Lower lobe of right lung (tissue), 2 donors: ENCODE measurements around the gene CNTD1. TPM values are rescaled to one million over a fixed set of nuclear protein-coding genes. Genes with fewer than 3 reads are reported as not detected.

ENCODE experiments used
- ATAC-seq, 2 donors: fragments of 200-7000 bp; cut with Tn5 transposase; one replicate each; pipeline ENCODE4 v1.9.1; 2020 to 2022; ENCODE audit warnings: mild to moderate bottlenecking in 2 of 2, moderate library complexity in 2 of 2
- DNase-seq: peaks from one replicate; pipeline ENCODE4 v3.0.0-alpha.2; 2020
- H3K27ac ChIP-seq: fragments of 200-600 bp; one replicate; pipeline ENCODE4 v1.8.0; 2022
- H3K27me3 ChIP-seq: fragments of 200-600 bp; one replicate; pipeline ENCODE4 v1.8.0; 2022; ENCODE audit warnings: low read depth
- H3K36me3 ChIP-seq: fragments of 200-600 bp; one replicate; pipeline ENCODE4 v1.8.0; 2022; ENCODE audit warnings: mild to moderate bottlenecking
- H3K4me1 ChIP-seq: fragments of 200-600 bp; one replicate; pipeline ENCODE4 v1.8.0; 2022
- H3K4me3 ChIP-seq: fragments of 200-600 bp; one replicate; pipeline ENCODE4 v1.8.0; 2022; ENCODE audit warnings: mild to moderate bottlenecking
- H3K9me3 ChIP-seq: fragments of 200-600 bp; one replicate; pipeline ENCODE4 v1.8.0; 2022
- intact Hi-C: fragments of 100-400 bp; cut with DNase I; formaldehyde crosslinking; loops from one replicate; pipeline ENCODE4 v1.11.0; 2022
- total RNA-seq: library from RNA; stranded (reverse); fragmentation: NEBNext Ultra II Directional; extraction: Animal tissue kit (Norgen Biotek cat#: 25700); gene quantifications from one replicate; pipeline ENCODE4 v1.2.1, GENCODE V29; 2021
- TF ChIP-seq, protein P1 (sequence below): fragments of 200-600 bp; IDR thresholded peaks from one replicate; pipeline ENCODE4 v1.8.0; 2022; ENCODE audit warnings: antibody characterized with exemption, mild to moderate bottlenecking
- donor health status: DM: no; HTN: yes; CAD: no; lungs with severe emphysema.

Gene CNTD1
- total RNA-seq, 1 donor from 2014 or later, result 1.6 TPM

DNA sequence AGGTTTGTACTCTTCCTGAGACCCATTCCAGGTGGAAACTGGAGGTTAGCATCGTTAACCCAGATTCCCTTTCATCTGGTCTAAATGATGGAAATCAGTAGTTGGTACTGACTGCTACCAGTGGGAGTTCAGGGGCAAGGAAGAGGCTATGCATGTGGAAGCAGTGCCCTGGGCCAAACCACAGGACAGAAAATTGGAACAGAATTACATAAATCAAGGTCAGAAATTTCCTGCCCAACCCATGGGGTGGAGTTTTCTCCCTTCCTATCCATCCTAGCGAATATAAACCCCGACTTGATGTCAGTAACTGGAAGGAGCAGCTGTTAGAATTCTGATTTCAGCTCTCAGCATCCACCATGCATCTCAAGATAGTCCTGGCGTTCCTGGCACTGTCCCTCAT, 45.6 kb downstream of the CNTD1 start, which contains the start of gene AOC2:
Gene AOC2 (plus strand): TSS at position 310 of the 400 bp plus-strand sequence. CDS start 47 bp downstream, at position 357.
- peaks cover 47% of the 10 kb centered on the region for H3K4me1 ChIP-seq
- H3K36me3 ChIP-seq, result peaks cover 62% of the 10 kb centered on the region
- peak in 1 of 2 donors; percentile 11 for ATAC-seq
- peak within 1 kb of the TSS; percentile 56 for H3K27ac ChIP-seq
- no peaks in the 10 kb centered on the region for H3K9me3 ChIP-seq
- DNase-seq, result no peak
- H3K4me3 ChIP-seq, result no peak within 1 kb of the TSS
- intact Hi-C loops, result loop anchor here (10.0 kb wide), 1 partner anchor 91 kb away; no protein-coding TSS in a partner anchor
- TF ChIP-seq, protein P1, sequence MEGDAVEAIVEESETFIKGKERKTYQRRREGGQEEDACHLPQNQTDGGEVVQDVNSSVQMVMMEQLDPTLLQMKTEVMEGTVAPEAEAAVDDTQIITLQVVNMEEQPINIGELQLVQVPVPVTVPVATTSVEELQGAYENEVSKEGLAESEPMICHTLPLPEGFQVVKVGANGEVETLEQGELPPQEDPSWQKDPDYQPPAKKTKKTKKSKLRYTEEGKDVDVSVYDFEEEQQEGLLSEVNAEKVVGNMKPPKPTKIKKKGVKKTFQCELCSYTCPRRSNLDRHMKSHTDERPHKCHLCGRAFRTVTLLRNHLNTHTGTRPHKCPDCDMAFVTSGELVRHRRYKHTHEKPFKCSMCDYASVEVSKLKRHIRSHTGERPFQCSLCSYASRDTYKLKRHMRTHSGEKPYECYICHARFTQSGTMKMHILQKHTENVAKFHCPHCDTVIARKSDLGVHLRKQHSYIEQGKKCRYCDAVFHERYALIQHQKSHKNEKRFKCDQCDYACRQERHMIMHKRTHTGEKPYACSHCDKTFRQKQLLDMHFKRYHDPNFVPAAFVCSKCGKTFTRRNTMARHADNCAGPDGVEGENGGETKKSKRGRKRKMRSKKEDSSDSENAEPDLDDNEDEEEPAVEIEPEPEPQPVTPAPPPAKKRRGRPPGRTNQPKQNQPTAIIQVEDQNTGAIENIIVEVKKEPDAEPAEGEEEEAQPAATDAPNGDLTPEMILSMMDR, result no peak
- no peaks in the 10 kb centered on the region for H3K27me3 ChIP-seq

DNA sequence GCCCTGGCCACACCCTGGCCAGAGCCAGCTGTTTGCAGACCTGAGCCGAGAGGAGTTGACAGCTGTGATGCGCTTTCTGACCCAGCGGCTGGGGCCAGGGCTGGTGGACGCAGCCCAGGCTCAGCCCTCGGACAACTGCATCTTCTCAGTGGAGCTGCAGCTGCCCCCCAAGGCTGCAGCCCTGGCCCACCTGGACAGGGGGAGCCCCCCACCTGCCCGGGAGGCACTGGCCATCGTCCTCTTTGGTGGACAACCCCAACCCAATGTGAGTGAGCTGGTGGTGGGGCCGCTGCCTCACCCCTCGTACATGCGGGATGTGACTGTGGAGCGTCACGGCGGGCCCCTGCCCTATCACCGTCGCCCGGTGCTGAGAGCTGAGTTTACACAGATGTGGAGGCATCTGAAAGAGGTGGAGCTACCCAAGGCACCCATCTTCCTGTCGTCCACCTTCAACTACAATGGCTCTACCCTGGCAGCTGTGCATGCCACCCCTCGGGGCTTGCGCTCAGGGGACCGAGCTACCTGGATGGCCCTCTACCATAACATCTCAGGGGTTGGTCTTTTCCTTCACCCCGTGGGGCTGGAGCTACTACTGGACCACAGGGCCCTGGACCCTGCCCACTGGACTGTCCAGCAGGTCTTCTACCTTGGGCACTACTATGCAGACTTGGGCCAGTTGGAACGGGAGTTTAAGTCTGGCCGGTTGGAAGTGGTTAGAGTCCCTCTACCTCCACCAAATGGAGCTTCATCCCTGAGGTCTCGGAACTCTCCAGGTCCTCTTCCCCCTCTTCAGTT, 46.3 kb downstream of the CNTD1 start:
- Histone ChIP-seq H3K27ac (peak overlapping the region; percentile 18), H3K27me3 (no peaks in the 10 kb centered on the region), H3K36me3 (peaks cover 55% of the 10 kb centered on the region), H3K4me3 (no peak overlapping the region), H3K9me3 (no peaks in the 10 kb centered on the region), H3K4me1 (peaks cover 54% of the 10 kb centered on the region)
- DNase-seq, result no peak
- TF ChIP-seq, protein P1, result no peak
- ATAC-seq, result no peak
- intact Hi-C loops, result loop anchor here (10.0 kb wide), 1 partner anchor 90 kb away; no protein-coding TSS in a partner anchor

DNA sequence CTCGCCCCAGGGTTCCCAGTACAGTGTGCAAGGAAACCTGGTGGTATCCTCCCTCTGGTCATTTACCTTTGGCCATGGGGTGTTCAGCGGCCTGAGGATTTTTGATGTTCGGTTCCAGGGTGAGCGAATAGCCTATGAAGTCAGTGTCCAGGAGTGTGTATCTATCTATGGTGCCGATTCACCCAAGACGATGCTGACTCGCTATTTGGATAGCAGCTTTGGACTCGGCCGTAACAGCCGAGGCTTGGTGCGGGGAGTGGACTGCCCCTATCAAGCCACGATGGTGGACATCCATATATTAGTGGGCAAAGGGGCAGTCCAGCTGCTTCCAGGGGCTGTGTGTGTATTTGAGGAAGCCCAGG, 46.9 kb downstream of the CNTD1 start:
- Histone ChIP-seq H3K4me1 (peaks cover 60% of the 10 kb centered on the region), H3K4me3 (no peak overlapping the region), H3K9me3 (no peaks in the 10 kb centered on the region), H3K27me3 (no peaks in the 10 kb centered on the region), H3K27ac (peak overlapping the region; percentile 56), H3K36me3 (peaks cover 50% of the 10 kb centered on the region)
- TF ChIP-seq, protein P1, result no peak
- ATAC-seq, result peak in 1 of 2 donors; percentile 2
- intact Hi-C loops, result loop anchor here (10.0 kb wide), 1 partner anchor 89 kb away; no protein-coding TSS in a partner anchor
- no peak for DNase-seq

DNA sequence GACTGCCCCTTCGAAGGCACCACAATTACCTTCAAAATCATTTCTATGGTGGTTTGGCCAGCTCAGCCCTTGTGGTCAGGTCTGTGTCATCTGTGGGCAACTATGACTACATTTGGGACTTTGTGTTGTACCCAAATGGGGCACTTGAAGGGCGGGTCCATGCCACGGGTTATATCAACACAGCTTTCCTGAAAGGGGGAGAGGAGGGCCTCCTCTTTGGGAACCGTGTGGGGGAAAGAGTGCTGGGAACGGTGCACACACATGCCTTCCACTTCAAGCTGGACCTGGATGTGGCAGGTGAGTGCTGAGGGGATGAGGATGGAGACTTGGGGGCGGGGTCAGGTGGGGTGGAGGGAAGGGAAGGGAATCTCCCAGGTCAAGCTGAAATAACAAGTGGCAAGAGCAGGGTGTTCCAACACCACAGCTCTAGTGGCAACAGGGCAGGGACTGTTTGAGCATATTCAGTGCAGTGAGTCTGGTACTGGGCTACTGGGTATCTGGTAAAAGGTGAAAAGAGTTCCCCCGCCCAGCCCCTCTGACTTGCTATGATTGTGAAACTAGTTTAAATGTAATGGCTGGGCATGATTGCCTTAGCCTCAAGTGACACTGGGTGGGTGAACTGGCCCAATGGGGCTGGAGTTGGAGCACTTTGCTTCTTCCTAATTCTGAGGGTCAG, 47.4 kb downstream of the CNTD1 start:
- H3K27me3 ChIP-seq, result no peaks in the 10 kb centered on the region
- TF ChIP-seq, protein P1, result no peak
- H3K27ac ChIP-seq, result peak overlapping the region; percentile 56
- peaks cover 61% of the 10 kb centered on the region for H3K4me1 ChIP-seq
- ATAC-seq (peak; percentile 54 to 63), DNase-seq (no peak)
- H3K36me3 ChIP-seq, result peaks cover 44% of the 10 kb centered on the region
- intact Hi-C loops, result loop anchor here (10.0 kb wide), 1 partner anchor 89 kb away; no protein-coding TSS in a partner anchor
- no peaks in the 10 kb centered on the region for H3K9me3 ChIP-seq
- no peak overlapping the region for H3K4me3 ChIP-seq

DNA sequence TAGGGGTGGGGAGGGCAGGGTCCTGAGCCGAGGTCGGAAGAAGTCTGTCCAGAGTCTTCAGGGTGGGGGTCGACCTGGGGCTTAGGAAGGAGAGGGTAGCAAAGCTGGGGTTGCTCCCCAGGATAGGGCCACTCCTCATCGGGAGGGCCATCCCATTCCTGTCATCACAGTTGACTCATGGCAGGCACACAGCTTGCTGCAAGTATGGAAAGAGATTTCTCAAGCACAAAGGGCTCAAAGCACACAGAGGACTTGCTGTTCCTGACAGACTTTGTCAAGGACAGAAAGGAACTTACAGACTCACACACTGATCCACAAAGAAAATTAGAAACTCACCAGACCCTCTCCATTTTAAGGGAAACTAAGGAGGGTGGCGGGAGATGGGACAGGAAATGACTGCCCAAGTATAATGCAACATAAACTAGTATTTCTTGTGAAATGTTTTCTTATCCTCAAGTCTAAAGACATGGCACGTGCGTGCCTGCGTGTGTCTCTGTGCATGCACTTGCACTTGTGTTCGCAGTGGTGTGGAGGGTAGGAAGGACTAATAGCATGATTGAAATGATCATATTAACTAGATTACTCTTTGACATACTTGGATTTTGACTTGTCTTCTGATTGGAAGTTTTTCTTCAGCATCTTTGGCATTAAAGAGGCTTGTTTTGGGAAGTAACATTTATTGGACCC, 48.1 kb downstream of the CNTD1 start:
- no peak overlapping the region for H3K4me3 ChIP-seq
- TF ChIP-seq, protein P1, result no peak
- peak; percentile 66 for DNase-seq
- H3K27me3 ChIP-seq, result no peaks in the 10 kb centered on the region
- peak; percentile 51 to 57 for ATAC-seq
- peaks cover 38% of the 10 kb centered on the region for H3K36me3 ChIP-seq
- intact Hi-C loops, result loop anchor here (10.0 kb wide), 1 partner anchor 88 kb away; no protein-coding TSS in a partner anchor
- H3K27ac ChIP-seq, result peak overlapping the region; percentile 56
- peaks cover 61% of the 10 kb centered on the region for H3K4me1 ChIP-seq
- H3K9me3 ChIP-seq, result no peaks in the 10 kb centered on the region
